GM10847 (cell line): ENCODE data around the gene PFN1.

Experiments used
- POLR2A ChIP-seq: IDR thresholded peaks from 2 replicates; pipeline ENCODE4 v1.6.1; 2011; ENCODE audit not compliant: insufficient read length; ENCODE audit errors: extremely low read depth

Gene PFN1

GRCh38 chr17:4898927-4899326 lies 49.4 kb downstream of the PFN1 start:
- TF ChIP-seq POLR2A, result no peak

GRCh38 chr17:4898351-4898750 lies 50.0 kb downstream of the PFN1 start:
- TF ChIP-seq POLR2A, result no peak

GRCh38 chr17:4897785-4898184 lies 50.5 kb downstream of the PFN1 start:
- TF ChIP-seq POLR2A, result no peak

GRCh38 chr17:4897198-4897687 lies 51.1 kb downstream of the PFN1 start:
- no peak for TF ChIP-seq POLR2A

GRCh38 chr17:4896332-4897197 lies 51.8 kb downstream of the PFN1 start:
- TF ChIP-seq POLR2A, result no peak

- no peak for TF ChIP-seq POLR2A
Measured at GRCh38 chr17:4895657-4896331, 52.5 kb downstream of the PFN1 start.
